Hepatocyte (in vitro differentiated cells): ENCODE data around the gene TDRD5.

Experiments
- CTCF ChIP-seq: fragments of 200-600 bp; sonication (generic); IDR thresholded peaks from 2 replicates; pipeline ENCODE4 v1.5.1; 2016; ENCODE audit warnings: antibody characterized with exemption, mild to moderate bottlenecking; ENCODE audit not compliant: poor library complexity
- EZH2 ChIP-seq: fragments of 200-600 bp; sonication (generic); IDR thresholded peaks from 2 replicates; pipeline ENCODE4 v1.6.1; 2016; ENCODE audit warnings: antibody characterized with exemption, mild to moderate bottlenecking, borderline replicate concordance
- EZH2phosphoT487 ChIP-seq: fragments of 200-600 bp; sonication (generic); IDR thresholded peaks from one replicate; pipeline ENCODE4 v1.6.1; 2018; ENCODE audit warnings: antibody characterized with exemption, mild to moderate bottlenecking, low read depth, moderate library complexity; ENCODE audit not compliant: unreplicated experiment, severe bottlenecking

GRCh38 chr1:179663810-179664209 is 72.2 kb downstream of the TDRD5 start:
- no peak for TF ChIP-seq CTCF
- no peak for TF ChIP-seq EZH2
- TF ChIP-seq EZH2phosphoT487: no peak
